Measurements from ENCODE around the gene OGFOD2.

Gene OGFOD2

DNA sequence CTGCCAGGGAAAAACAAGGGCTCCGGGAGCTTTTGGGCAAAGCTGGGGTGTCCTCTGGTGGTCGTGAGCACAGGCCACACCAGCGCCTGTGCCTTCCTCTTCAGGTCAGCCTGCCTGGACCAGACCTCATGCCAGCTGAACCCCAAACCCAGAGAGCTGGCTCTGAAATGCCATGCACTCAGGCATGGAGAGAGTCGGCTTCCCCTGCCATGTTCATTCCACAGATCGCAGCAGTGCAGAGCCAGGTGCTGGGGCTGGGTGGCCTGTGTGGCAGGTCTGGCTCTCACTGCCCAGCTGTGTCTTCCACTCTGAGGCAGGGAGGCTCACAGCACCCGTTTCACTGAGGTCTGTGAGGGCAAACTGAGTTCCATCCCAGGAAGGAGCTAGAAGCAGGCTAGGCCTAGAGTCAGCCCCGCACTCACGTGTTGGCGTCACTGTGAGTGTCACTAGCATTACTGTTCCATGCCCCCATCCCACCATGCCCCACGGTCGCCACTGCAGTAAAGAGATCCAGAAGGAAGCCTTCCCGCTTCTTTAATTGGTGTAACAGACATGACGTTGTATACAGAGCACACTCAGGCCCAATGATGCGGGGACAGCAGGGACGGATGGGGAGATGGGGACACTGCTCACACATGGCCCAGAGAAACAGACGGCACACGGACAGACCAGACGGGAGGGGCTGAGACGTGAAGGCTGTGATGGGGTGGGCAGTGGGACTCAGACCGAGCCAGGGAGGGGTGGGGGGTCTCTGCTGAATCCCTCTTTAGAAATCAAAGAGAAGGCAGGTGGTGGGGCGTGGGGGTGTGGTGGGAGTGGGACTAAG, 8.1 kb downstream of the OGFOD2 start:
- no peaks in the 10 kb centered on the region for H3K9me3 ChIP-seq (ENCODE audit: low read length)
- no peak for TF ChIP-seq CTCF (IDR thresholded peaks at IDR 0.05; ENCODE audit: low read length)
- TF ChIP-seq EZH2 (IDR thresholded peaks at IDR 0.05; ENCODE audit: borderline replicate concordance, low read length): no peak
- no peak overlapping the region for H2AFZ ChIP-seq (ENCODE audit: low read length)
- H3K4me1 ChIP-seq (ENCODE audit: insufficient read depth, low read length, severe bottlenecking): peaks cover 54% of the 10 kb centered on the region
- H3K4me3 ChIP-seq (ENCODE audit: low read depth, low read length, poor library complexity, severe bottlenecking): peak overlapping the region; percentile 89
- no peak overlapping the region; the same call in 1 of the 2 replicates for H3K9ac ChIP-seq (ENCODE audit: low read length)
- no peaks in the 10 kb centered on the region for H3K9me2 ChIP-seq (ENCODE audit: low read depth, low read length)
- peak overlapping the region; percentile 74 for H3K27ac ChIP-seq (ENCODE audit: low read depth, low read length, poor library complexity, severe bottlenecking)
- peak overlapping the region; percentile 71 for H3K4me2 ChIP-seq (ENCODE audit: low read length)
- H3K36me3 ChIP-seq (ENCODE audit: insufficient read depth, low read length): peaks cover 83% of the 10 kb centered on the region
- no peaks in the 10 kb centered on the region for H3K27me3 ChIP-seq (ENCODE audit: insufficient read depth, low read length)
- H4K20me1 ChIP-seq (ENCODE audit: insufficient read depth, low read length): no peaks in the 10 kb centered on the region
- no peaks in the 10 kb centered on the region for H3K79me2 ChIP-seq (ENCODE audit: insufficient read depth, low read length)
- 0 out of 2 replicates have a peak, but pooled peaks cover 6% of the 10 kb centered on the region for H3F3A ChIP-seq (ENCODE audit: insufficient read depth, low read length)

GRCh38 chr12:122983789-122984515, 8.9 kb downstream of the OGFOD2 start:
- no peaks in the 10 kb centered on the region for H4K20me1 ChIP-seq (ENCODE audit: insufficient read depth, low read length)
- no peaks in the 10 kb centered on the region for H3K9me3 ChIP-seq (ENCODE audit: low read length)
- H3K27ac ChIP-seq (ENCODE audit: low read depth, low read length, poor library complexity, severe bottlenecking): peak overlapping the region; percentile 74
- H2AFZ ChIP-seq (ENCODE audit: low read length): no peak overlapping the region
- no peaks in the 10 kb centered on the region for H3K79me2 ChIP-seq (ENCODE audit: insufficient read depth, low read length)
- no peak for TF ChIP-seq EZH2 (IDR thresholded peaks at IDR 0.05; ENCODE audit: borderline replicate concordance, low read length)
- TF ChIP-seq CTCF (IDR thresholded peaks at IDR 0.05; ENCODE audit: low read length): no peak
- H3F3A ChIP-seq (ENCODE audit: insufficient read depth, low read length): 0 out of 2 replicates have a peak, but pooled peaks cover 6% of the 10 kb centered on the region
- H3K9ac ChIP-seq (ENCODE audit: low read length): no peak overlapping the region; the same call in 1 of the 2 replicates
- H3K36me3 ChIP-seq (ENCODE audit: insufficient read depth, low read length): peaks cover 83% of the 10 kb centered on the region
- H3K4me1 ChIP-seq (ENCODE audit: insufficient read depth, low read length, severe bottlenecking): peaks cover 53% of the 10 kb centered on the region
- no peak overlapping the region for H3K4me3 ChIP-seq (ENCODE audit: low read depth, low read length, poor library complexity, severe bottlenecking)
- H3K9me2 ChIP-seq (ENCODE audit: low read depth, low read length): no peaks in the 10 kb centered on the region
- no peaks in the 10 kb centered on the region for H3K27me3 ChIP-seq (ENCODE audit: insufficient read depth, low read length)
- peak overlapping the region; percentile 8; the same call in 1 of the 2 replicates for H3K4me2 ChIP-seq (ENCODE audit: low read length)

DNA sequence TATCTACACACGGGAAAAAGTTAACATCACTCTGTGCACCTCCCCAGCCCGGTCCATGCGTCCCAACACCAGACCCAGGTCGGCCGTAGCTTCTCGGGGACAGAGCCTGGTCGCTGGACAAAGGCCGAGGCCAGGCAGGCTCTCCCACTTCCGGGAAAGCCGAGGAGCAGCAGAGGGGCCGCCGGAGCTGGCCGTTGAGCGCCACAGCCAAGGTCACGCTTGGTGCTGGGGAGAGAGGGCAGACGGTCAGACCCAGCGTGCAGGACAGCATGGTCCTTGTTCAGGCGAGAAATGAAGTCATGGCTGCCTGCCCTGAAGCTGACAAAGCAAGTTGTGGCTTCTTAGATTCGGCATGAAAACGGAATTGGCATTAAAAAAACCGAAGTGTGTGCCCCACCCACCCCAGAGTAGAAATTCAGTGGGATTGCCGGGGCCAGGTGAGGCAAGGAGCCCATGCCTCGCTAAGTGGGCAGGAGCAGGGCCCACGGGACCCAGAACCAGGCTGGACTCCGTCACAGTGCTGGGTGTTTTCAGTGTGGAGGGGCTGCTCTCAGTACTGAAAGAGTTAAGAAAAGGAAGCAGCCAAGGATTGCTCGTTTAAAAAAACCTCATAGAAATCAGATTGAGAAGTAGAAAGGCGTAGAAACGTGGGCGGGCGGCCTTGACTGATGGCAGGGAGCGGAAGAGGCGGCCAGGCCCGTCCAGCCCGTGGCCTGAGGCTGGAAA, 9.7 kb downstream of the OGFOD2 start:
- H3K27me3 ChIP-seq (ENCODE audit: insufficient read depth, low read length): no peaks in the 10 kb centered on the region
- TF ChIP-seq EZH2 (IDR thresholded peaks at IDR 0.05; ENCODE audit: borderline replicate concordance, low read length): no peak
- TF ChIP-seq CTCF (IDR thresholded peaks at IDR 0.05; ENCODE audit: low read length): no peak
- no peak overlapping the region for H2AFZ ChIP-seq (ENCODE audit: low read length)
- 0 out of 2 replicates have a peak, but pooled peaks cover 6% of the 10 kb centered on the region for H3F3A ChIP-seq (ENCODE audit: insufficient read depth, low read length)
- no peak overlapping the region for H3K4me3 ChIP-seq (ENCODE audit: low read depth, low read length, poor library complexity, severe bottlenecking)
- peaks cover 85% of the 10 kb centered on the region for H3K36me3 ChIP-seq (ENCODE audit: insufficient read depth, low read length)
- no peaks in the 10 kb centered on the region for H3K9me3 ChIP-seq (ENCODE audit: low read length)
- H4K20me1 ChIP-seq (ENCODE audit: insufficient read depth, low read length): no peaks in the 10 kb centered on the region
- H3K4me2 ChIP-seq (ENCODE audit: low read length): peak overlapping the region; percentile 13; the same call in 1 of the 2 replicates
- no peaks in the 10 kb centered on the region for H3K9me2 ChIP-seq (ENCODE audit: low read depth, low read length)
- peak overlapping the region; percentile 1; the same call in 1 of the 2 replicates for H3K9ac ChIP-seq (ENCODE audit: low read length)
- no peaks in the 10 kb centered on the region for H3K79me2 ChIP-seq (ENCODE audit: insufficient read depth, low read length)
- H3K27ac ChIP-seq (ENCODE audit: low read depth, low read length, poor library complexity, severe bottlenecking): peak overlapping the region; percentile 74
- H3K4me1 ChIP-seq (ENCODE audit: insufficient read depth, low read length, severe bottlenecking): peaks cover 44% of the 10 kb centered on the region
